NCI-H1092 treated with DMSO at 0.1 percent for 48 hours (cell line): Measurements from ENCODE around the gene SPATS2.
"Not testable (repeated sequence)": the region's sequence is repeated elsewhere in the genome, so short reads cannot be mapped to it uniquely, and the experiment has no call there.

Experiments used
- DNase-seq: peaks from one replicate; lab custom pipeline; 2025; lab: John Stamatoyannopoulos, UW

Gene SPATS2

GRCh38 chr12:49367381-49368239 is at the start of gene SPATS2:
TSS of gene SPATS2 (plus strand) at chr12:49367462. CDS start at chr12:49461013, 93,551 bp downstream.
- DNase-seq: peak; percentile 46

DNA sequence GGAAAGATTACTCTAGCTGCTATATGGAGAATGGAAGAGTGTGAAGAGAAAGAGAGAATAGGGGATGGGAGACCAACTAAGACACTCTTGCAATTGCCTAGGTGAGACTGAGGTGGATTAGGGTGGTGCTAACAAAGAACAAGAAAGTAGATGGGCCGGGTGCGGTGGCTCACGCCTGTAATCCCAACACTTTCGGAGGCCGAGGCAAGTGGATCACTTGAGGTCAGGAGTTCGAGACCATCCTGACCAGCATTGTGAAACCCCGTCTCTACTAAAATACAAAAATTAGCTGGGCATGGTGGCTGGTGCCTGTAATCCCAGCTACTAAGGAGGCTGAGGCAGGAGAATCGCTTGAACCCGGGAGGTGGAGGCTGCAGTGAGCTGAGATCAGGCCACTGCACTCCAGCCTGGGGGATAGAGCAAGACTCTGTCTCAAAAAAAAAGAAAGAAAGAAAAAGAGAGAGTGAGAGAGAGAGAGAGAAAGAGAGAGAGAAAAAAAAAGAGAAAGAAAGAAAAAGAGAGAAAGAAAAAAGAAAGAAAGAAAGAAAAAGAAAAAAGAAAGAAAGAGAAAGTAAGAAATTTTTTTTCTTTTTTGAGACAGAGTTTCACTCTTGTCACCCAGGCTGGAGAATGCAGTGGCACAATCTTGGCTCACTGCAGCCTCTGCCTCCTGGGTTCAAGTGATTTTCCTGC is 46.7 kb upstream of the SPATS2 start:
- DNase-seq: not testable (repeated sequence)

- no peak for DNase-seq
These were observed 44.9 kb upstream of the SPATS2 start for GRCh38 chr12:49322367-49322707.

DNA sequence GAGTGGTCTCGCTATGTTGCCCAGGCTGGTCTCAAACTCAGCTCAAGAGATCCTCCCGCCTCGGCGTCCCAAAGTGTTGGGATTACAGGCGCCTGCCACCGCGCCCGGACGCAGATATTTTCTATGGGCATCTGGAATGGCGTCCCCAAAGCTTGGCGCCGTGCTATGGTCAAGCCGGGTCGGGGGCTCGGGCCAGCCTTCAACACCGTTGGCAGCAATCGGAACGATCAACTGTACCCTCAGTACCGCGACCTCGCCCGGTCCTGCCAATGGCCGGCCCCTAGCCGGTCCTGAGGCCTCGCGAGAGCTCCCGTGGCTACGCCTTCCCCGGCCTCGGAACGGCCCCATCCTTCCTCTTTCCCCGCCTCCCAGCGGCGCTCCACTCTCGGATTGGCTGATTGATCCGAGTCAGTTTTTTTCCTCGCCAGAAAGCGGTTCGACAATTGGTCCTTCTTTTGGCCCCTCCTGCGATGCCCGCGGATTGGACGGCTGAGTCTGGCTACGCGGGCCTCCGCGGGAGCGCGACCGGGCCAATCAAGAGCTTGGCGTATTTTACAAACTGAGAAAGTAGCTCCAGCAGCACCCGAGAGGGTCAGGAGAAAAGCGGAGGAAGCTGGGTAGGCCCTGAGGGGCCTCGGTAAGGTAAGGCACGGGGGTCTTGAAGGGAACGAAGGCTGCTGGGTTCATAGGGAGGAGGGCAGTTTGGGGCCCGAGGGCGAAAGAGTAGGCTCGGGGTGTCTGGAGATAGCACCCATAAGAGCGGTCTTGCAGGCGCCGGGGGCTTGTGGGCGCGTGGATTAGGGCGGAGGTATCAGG is 44.3 kb upstream of the SPATS2 start, which contains the start of gene TROAP:
TSS of gene TROAP (plus strand) at position 548 of the 816 bp plus-strand sequence. CDS start 354 bp downstream, outside the sequence.
- peak; percentile 96 for DNase-seq

GRCh38 chr12:49323524-49324097 is 43.7 kb upstream of the SPATS2 start:
- no peak for DNase-seq

DNA sequence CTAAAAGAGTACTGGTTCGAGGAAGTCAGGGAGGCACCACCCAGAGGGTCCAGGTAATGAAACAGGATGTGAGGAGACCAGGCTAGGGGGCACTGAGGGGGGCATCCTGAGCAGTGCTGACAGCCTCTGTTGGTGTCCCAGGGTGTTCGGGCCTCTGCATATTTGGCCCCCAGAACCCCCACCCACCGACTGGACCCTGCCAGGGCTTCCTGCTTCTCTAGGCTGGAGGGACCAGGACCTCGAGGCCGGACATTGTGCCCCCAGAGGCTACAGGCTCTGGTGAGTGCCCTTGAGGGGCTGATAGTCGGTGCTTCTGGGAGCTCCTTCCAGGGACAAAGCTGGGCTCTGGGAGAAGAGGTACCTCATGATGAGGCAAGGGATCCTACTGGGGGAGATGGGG is 41.7 kb upstream of the SPATS2 start:
- DNase-seq: no peak

GRCh38 chr12:49327368-49327767 is 39.9 kb upstream of the SPATS2 start:
- no peak for DNase-seq

DNA sequence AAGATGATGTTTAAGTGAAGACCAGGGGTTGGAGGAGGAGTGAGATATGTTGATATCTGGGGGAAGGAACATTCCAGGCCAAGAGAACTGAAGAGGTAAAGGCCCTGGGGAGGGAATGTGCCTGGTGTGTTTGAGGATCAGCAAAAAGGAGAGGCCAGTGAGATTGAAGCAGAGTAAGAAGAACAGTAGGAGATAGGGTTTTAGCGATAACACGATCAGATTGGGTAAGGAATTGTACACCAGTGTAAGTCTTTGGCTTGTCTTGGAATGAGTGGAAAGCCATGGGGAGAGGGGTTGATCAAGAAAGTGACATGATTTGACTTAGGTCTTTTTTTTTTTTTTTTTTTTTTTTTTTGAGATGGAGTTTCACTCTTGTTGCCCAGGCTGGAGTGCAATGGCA is 39.4 kb upstream of the SPATS2 start:
- no peak for DNase-seq

DNA sequence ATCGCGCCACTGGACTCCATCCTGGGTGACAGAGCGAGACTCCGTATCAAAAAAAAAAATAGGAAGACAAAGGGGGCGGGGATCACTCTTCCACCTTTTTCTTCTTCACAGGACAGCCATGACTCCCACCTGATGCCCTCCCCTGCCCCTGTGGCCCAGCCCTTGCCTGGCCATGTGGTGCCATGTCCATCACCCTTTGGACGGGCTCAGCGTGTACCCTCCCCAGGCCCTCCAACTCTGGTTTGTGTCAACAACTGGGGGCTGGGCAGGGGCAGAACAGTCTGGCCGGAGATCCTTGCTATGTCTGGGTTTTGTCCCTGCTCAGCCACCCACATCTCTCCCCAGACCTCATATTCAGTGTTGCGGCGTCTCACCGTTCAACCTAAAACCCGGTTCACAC is 38.4 kb upstream of the SPATS2 start:
- no peak for DNase-seq

- no peak for DNase-seq
These were observed 37.1 kb upstream of the SPATS2 start for GRCh38 chr12:49330032-49330619.

GRCh38 chr12:49330631-49331379 is 36.5 kb upstream of the SPATS2 start:
- DNase-seq: no peak

DNA sequence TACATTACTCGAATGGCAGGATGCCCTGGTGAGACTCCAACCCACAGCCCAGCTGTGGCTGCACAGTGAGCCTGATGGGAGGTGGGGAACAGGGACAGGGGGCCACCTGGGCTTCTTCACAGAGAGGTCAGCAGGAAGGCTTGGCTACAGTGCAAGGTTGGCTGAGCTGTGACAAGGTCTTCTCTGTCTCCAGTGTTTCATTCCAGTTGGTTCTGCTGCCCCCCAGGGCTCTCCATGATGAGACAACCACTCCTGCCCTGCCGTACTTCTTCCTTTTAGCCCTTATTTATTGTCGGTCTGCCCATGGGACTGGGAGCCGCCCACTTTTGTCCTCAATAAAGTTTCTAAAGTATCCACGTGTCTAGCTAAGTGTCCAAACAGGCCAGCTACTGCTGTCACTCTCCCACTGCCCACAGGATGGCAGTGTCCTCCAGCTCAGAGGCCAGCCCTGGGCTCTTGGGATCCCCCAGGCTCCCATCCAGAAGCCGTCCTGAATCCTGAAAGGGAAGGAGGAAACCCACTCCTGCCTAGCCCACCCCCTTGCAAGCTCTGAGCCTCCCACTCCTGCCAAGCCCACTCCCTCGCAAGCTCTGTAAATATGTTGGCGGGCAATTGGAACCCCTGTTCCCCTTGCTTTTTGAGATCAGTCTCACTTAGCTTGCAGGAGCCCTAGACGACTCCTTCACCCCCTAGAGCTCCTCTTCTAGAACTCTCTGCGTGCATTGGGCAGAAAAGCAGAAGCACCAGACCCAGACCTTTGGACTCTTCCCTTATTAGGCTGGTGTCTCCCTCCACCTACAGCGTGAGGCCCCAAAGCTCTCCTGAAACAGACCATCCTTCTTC is 35.7 kb upstream of the SPATS2 start:
- DNase-seq: no peak

- no peak for DNase-seq
These were observed 34.8 kb upstream of the SPATS2 start for GRCh38 chr12:49332441-49332861.

- no peak for DNase-seq
These were observed 34.3 kb upstream of the SPATS2 start for GRCh38 chr12:49332891-49333371.

- not testable (repeated sequence) for DNase-seq
These were observed 33.5 kb upstream of the SPATS2 start for GRCh38 chr12:49333778-49334177.

DNA sequence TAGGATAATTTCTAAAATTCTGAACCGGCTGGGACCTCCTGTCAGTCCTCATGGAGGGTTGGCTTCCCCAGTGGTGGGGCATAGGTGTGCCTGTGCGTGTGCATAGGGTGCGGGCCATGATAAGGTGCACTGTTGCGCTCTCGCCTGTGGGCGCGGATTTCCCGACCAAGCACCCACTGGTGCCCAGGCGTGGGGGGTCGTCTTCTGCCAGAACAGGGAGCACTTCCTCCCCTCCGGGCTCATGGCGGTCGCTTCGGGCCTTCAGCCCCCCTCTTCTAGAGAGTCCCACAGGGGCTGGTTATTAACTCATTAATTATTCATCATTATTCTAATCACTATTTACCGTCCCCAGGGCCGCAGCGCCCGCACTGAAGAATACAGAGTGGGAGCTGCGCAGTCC is 33.0 kb upstream of the SPATS2 start:
- DNase-seq: no peak

GRCh38 chr12:49334681-49335080 is 32.6 kb upstream of the SPATS2 start:
- no peak for DNase-seq

- no peak for DNase-seq
These were observed 31.9 kb upstream of the SPATS2 start for GRCh38 chr12:49335118-49335954.
